ENCODE results near the gene GSE1. TPM values are rescaled to one million over a fixed set of nuclear protein-coding genes. Genes with fewer than 3 reads are reported as not detected.

The GSE1 gene
- total RNA-seq, 1 experiment from 2014 or later: 97.5 TPM

DNA sequence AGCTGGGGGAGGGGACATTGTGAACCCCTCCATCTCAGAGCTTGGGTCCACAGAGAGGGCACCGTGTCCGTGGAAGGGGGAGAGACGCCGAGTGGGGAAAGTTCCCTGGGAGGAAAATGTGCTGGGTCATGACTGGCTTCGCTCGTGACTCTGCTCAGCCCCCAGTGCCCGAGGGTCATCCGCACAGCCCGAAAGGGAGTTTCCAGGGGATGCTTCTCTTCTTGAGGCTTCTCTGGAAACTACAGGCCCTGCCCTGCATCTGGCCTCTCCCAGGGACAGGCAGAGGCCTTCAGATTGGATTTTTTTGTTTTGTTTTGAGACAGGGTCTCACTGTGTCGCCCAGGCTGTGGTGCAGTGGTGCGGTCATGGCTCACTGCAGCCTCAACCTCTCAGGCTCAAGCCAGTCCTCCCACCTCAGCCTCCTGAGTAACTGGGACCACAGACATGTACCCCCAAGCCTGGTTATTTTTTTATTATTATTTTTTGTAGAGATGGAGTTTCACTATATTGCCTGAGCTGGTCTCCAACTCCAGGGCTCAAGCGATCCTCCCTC is 9.8 kb upstream of the GSE1 start:
- no TSS peak for BruUV-seq (replicated peaks)
- H3K27ac ChIP-seq (ENCODE audit: low read length): peak overlapping the region; percentile 85
- ATAC-seq: peak; percentile 22; the same call in 1 of the 2 replicates
- DNase-seq (ENCODE audit: low read depth, low spot score): no peak
- CTCF ChIA-PET: interaction anchor here (0.6 kb wide), 1 partner anchor 46 kb away, joined by 3 read pairs; no protein-coding TSS in a partner anchor
- in situ Hi-C loops (cut with HindIII; ENCODE audit: low pct_unique_long_range_greater_than_20kb, low sequenced_read_pairs) (no loop called here), intact Hi-C loops (cut with micrococcal nuclease; ENCODE audit: unreplicated experiment) (no loop called here)
- H3K27me3 ChIP-seq (ENCODE audit: control insufficient read depth, insufficient read depth, low read length): no peaks in the 10 kb centered on the region
- H3K9me3 ChIP-seq (ENCODE audit: control insufficient read depth, insufficient read depth, low read depth, low read length): no peaks in the 10 kb centered on the region
- no peak overlapping the region for H3K4me3 ChIP-seq (ENCODE audit: low read depth in 2 of 2, low read length in 2 of 2)
- H3K4me1 ChIP-seq (ENCODE audit: control insufficient read depth, insufficient read depth, low read length): peaks cover 83% of the 10 kb centered on the region
- POLR2A ChIA-PET: no interaction called here
- H3K36me3 ChIP-seq (ENCODE audit: control insufficient read depth, insufficient read depth, low read length): no peaks in the 10 kb centered on the region
- TF ChIP-seq TCF7L2 (IDR thresholded peaks at IDR 0.05; ENCODE audit: low read depth, low read length) (no peak), SIN3A (IDR thresholded peaks at IDR 0.05; ENCODE audit: borderline replicate concordance, insufficient read depth, low read depth, low read length) (no peak), POLR2AphosphoS5 (IDR thresholded peaks at IDR 0.05; ENCODE audit: low read depth, low read length) (no peak)
- TF ChIP-seq, protein P1, sequence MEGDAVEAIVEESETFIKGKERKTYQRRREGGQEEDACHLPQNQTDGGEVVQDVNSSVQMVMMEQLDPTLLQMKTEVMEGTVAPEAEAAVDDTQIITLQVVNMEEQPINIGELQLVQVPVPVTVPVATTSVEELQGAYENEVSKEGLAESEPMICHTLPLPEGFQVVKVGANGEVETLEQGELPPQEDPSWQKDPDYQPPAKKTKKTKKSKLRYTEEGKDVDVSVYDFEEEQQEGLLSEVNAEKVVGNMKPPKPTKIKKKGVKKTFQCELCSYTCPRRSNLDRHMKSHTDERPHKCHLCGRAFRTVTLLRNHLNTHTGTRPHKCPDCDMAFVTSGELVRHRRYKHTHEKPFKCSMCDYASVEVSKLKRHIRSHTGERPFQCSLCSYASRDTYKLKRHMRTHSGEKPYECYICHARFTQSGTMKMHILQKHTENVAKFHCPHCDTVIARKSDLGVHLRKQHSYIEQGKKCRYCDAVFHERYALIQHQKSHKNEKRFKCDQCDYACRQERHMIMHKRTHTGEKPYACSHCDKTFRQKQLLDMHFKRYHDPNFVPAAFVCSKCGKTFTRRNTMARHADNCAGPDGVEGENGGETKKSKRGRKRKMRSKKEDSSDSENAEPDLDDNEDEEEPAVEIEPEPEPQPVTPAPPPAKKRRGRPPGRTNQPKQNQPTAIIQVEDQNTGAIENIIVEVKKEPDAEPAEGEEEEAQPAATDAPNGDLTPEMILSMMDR (IDR thresholded peaks at IDR 0.05): no peak
- TF ChIP-seq, protein P2, sequence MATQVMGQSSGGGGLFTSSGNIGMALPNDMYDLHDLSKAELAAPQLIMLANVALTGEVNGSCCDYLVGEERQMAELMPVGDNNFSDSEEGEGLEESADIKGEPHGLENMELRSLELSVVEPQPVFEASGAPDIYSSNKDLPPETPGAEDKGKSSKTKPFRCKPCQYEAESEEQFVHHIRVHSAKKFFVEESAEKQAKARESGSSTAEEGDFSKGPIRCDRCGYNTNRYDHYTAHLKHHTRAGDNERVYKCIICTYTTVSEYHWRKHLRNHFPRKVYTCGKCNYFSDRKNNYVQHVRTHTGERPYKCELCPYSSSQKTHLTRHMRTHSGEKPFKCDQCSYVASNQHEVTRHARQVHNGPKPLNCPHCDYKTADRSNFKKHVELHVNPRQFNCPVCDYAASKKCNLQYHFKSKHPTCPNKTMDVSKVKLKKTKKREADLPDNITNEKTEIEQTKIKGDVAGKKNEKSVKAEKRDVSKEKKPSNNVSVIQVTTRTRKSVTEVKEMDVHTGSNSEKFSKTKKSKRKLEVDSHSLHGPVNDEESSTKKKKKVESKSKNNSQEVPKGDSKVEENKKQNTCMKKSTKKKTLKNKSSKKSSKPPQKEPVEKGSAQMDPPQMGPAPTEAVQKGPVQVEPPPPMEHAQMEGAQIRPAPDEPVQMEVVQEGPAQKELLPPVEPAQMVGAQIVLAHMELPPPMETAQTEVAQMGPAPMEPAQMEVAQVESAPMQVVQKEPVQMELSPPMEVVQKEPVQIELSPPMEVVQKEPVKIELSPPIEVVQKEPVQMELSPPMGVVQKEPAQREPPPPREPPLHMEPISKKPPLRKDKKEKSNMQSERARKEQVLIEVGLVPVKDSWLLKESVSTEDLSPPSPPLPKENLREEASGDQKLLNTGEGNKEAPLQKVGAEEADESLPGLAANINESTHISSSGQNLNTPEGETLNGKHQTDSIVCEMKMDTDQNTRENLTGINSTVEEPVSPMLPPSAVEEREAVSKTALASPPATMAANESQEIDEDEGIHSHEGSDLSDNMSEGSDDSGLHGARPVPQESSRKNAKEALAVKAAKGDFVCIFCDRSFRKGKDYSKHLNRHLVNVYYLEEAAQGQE (IDR thresholded peaks at IDR 0.05; ENCODE audit: insufficient read depth in 1 of 2, low read depth in 2 of 2, low read length in 1 of 2): no peak

DNA sequence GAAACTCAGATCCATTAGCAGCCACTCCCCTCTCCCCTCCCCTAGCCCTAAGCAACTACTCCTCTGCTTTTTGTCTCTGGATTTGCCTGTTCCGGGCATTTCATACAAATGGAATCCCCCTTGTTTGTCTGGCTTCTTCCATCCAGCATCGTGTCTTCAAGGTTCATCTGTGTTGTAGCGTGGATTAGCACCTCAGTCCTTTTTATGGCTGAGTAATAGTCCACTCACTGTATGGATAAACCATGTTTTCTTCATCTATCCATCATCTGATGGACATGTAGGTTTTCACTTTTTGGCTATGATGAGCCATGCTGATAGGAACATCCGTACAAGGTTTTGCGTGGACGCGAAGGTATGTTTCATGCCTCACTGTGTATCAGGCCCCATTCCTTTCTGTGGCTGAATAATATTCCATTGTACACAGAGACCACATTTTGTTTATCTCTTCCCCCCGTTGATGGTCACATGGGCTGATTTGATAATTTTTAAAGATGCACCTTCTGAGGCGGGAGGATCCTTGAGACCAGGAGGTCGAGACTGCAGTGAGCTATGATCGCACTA is 8.9 kb upstream of the GSE1 start:
- Histone ChIP-seq H3K4me3 (ENCODE audit: low read depth in 2 of 2, low read length in 2 of 2) (no peak overlapping the region), H3K27me3 (ENCODE audit: control insufficient read depth, insufficient read depth, low read length) (no peaks in the 10 kb centered on the region), H3K4me1 (ENCODE audit: control insufficient read depth, insufficient read depth, low read length) (peaks cover 87% of the 10 kb centered on the region), H3K27ac (ENCODE audit: low read length) (peak overlapping the region; percentile 85), H3K36me3 (ENCODE audit: control insufficient read depth, insufficient read depth, low read length) (no peaks in the 10 kb centered on the region), H3K9me3 (ENCODE audit: control insufficient read depth, insufficient read depth, low read depth, low read length) (no peaks in the 10 kb centered on the region)
- no TSS peak for BruUV-seq (replicated peaks)
- no peak for ATAC-seq
- ChIA-PET CTCF (no interaction called here), POLR2A (no interaction called here)
- intact Hi-C loops (cut with micrococcal nuclease; ENCODE audit: unreplicated experiment): no loop called here
- no peak for TF ChIP-seq POLR2AphosphoS5 (IDR thresholded peaks at IDR 0.05; ENCODE audit: low read depth, low read length)
- no peak for TF ChIP-seq TCF7L2 (IDR thresholded peaks at IDR 0.05; ENCODE audit: low read depth, low read length)
- TF ChIP-seq, protein P1 (IDR thresholded peaks at IDR 0.05): no peak
- TF ChIP-seq, protein P2 (IDR thresholded peaks at IDR 0.05; ENCODE audit: insufficient read depth in 1 of 2, low read depth in 2 of 2, low read length in 1 of 2): no peak
- no peak for TF ChIP-seq SIN3A (IDR thresholded peaks at IDR 0.05; ENCODE audit: borderline replicate concordance, insufficient read depth, low read depth, low read length)
- in situ Hi-C loops (cut with HindIII; ENCODE audit: low pct_unique_long_range_greater_than_20kb, low sequenced_read_pairs): no loop called here
- DNase-seq (ENCODE audit: low read depth, low spot score): no peak
